Endothelial cell of umbilical vein (primary cell): ENCODE results near the gene PPP1R7. TPM values are rescaled to one million over a fixed set of nuclear protein-coding genes. Genes with fewer than 3 reads are reported as not detected.

ENCODE experiments used
- BruUV-seq: library from RNA; stranded (reverse); fragments of 400-500 nt; replicated peaks from 2 replicates; lab custom pipeline; 2021; lab: Mats Ljungman, UMichigan
- CTCF ChIA-PET: fragments of 300-600, 350-600 bp; sonication (Branson Sonifier 250); formaldehyde crosslinking; loops from one replicate; lab custom pipeline; 2021; ENCODE audit warnings: antibody characterized with exemption, inconsistent platforms; lab: Charles Lee
- POLR2A ChIA-PET: fragments of 300-600, 350-600 bp; sonication (Branson Sonifier 250); formaldehyde crosslinking; loops from one replicate; lab custom pipeline; 2021; ENCODE audit warnings: antibody characterized with exemption, inconsistent platforms; lab: Charles Lee
- DNase-seq: peaks from one replicate; pipeline ENCODE4 v3.0.0-alpha.2; 2011; ENCODE audit warnings: low read depth, low spot score
- FAIRE-seq: peaks from 2 replicates; lab custom pipeline; 2011; peaks lifted over from hg19 to GRCh38; lab: Jason Lieb, UNC
- H2AFZ ChIP-seq: 2 replicates; pipeline ENCODE4 v1.6.0; 2012; ENCODE audit warnings: low read depth, low read length, control low read depth, inconsistent platforms
- H3K27ac ChIP-seq: 2 replicates; pipeline ENCODE4 v1.5.1; 2011; ENCODE audit warnings: low read depth, mild to moderate bottlenecking, control low read depth, low read length, moderate library complexity; ENCODE audit not compliant: insufficient read depth
- H3K27me3 ChIP-seq, 2 experiments: 2 replicates each; pipeline versions ENCODE4 v1.6.0 to v1.6.1; 2011; ENCODE audit warnings: low read length in 2 of 2, mixed read lengths in 1 of 2; ENCODE audit not compliant: control insufficient read depth in 2 of 2, insufficient read depth in 2 of 2
- H3K36me3 ChIP-seq, 2 experiments: 2 replicates in 1 of 2; 3 replicates in 1 of 2; pipeline ENCODE4 v1.5.1; 2011; ENCODE audit warnings: low read length in 2 of 2, mild to moderate bottlenecking in 1 of 2, moderate library complexity in 1 of 2; ENCODE audit not compliant: control insufficient read depth in 2 of 2, insufficient read depth in 2 of 2; ENCODE audit errors: extremely low read depth in 1 of 2
- H3K4me1 ChIP-seq: 3 replicates; pipeline ENCODE4 v1.5.1; 2011; ENCODE audit warnings: mild to moderate bottlenecking, low read length; ENCODE audit not compliant: control insufficient read depth, insufficient read depth; ENCODE audit errors: extremely low read depth
- H3K4me2 ChIP-seq: 2 replicates; pipeline ENCODE4 v1.6.1; 2011; ENCODE audit warnings: low read length, control low read depth, mixed read lengths; ENCODE audit not compliant: insufficient read depth
- H3K4me3 ChIP-seq, 3 experiments: fragments of 200-600 bp in 1 of 3; sonication (generic), shearing (Covaris generic) in 1 of 3; replicated peaks in 1 of 3; 2 replicates each; pipeline ENCODE4 v1.5.1; 2011 to 2016; ENCODE audit warnings: control low read depth in 3 of 3, low read length in 3 of 3, mild to moderate bottlenecking in 2 of 3, inconsistent platforms in 1 of 3, low read depth in 1 of 3, moderate library complexity in 1 of 3; ENCODE audit not compliant: insufficient read depth in 1 of 3
- H3K79me2 ChIP-seq: 2 replicates; pipeline ENCODE4 v1.6.0; 2012; ENCODE audit warnings: low read length, inconsistent platforms; ENCODE audit not compliant: control insufficient read depth, insufficient read depth
- H3K9ac ChIP-seq: replicated peaks from 2 replicates; pipeline ENCODE3; 2011; ENCODE audit warnings: low read length, control low read depth; ENCODE audit not compliant: insufficient read depth; ENCODE audit errors: extremely low read depth
- H3K9me1 ChIP-seq: replicated peaks from 3 replicates; pipeline ENCODE4 v1.6.0; 2011; ENCODE audit warnings: mild to moderate bottlenecking, low read length; ENCODE audit not compliant: control insufficient read depth, insufficient read depth; ENCODE audit errors: extremely low read depth
- H3K9me3 ChIP-seq: replicated peaks from 2 replicates; pipeline ENCODE4 v1.5.1; 2012; ENCODE audit warnings: low read length, inconsistent platforms; ENCODE audit not compliant: control insufficient read depth, insufficient read depth
- H4K20me1 ChIP-seq: replicated peaks from 2 replicates; pipeline ENCODE3; 2011; ENCODE audit warnings: mild to moderate bottlenecking, low read length; ENCODE audit not compliant: control insufficient read depth, insufficient read depth; ENCODE audit errors: extremely low read depth
- EZH2 ChIP-seq: IDR thresholded peaks from 2 replicates; pipeline ENCODE4 v1.6.1; 2012; ENCODE audit warnings: borderline replicate concordance, low read depth, mild to moderate bottlenecking, moderate library complexity, low read length, inconsistent platforms; ENCODE audit not compliant: severe bottlenecking
- FOS ChIP-seq: IDR thresholded peaks from 2 replicates; pipeline ENCODE4 v1.6.1; 2011; ENCODE audit warnings: mild to moderate bottlenecking, low read length, moderate library complexity, borderline replicate concordance; ENCODE audit not compliant: insufficient read depth
- GATA2 ChIP-seq: IDR thresholded peaks from 2 replicates; pipeline ENCODE4 v1.7.0; 2011; ENCODE audit warnings: low read depth, mild to moderate bottlenecking, moderate library complexity, mixed read lengths, low read length; ENCODE audit not compliant: insufficient read length, insufficient read depth
- JUN ChIP-seq: IDR thresholded peaks from 2 replicates; pipeline ENCODE4 v1.6.1; 2011; ENCODE audit warnings: borderline replicate concordance, low read depth; ENCODE audit not compliant: insufficient read length, insufficient read depth
- MYC ChIP-seq: IDR thresholded peaks from one replicate; pipeline ENCODE4 v1.6.1; 2011; ENCODE audit warnings: mild to moderate bottlenecking, low read depth, low read length
- POLR2A ChIP-seq: IDR thresholded peaks from 2 replicates; pipeline ENCODE4 v1.6.1; 2012; ENCODE audit warnings: low read depth, mild to moderate bottlenecking, control low read depth, low read length
- POLR2AphosphoS5 ChIP-seq: IDR thresholded peaks from 2 replicates; pipeline ENCODE4 v1.6.1; 2012; ENCODE audit warnings: low read depth, mild to moderate bottlenecking, control low read depth, low read length, moderate library complexity; ENCODE audit not compliant: insufficient read depth
- dilution Hi-C: fragments of 300-500 bp; cut with MboI; formaldehyde crosslinking; loops from one replicate; pipeline ENCODE4 v1.15.0; 2019; ENCODE audit warnings: low sequenced_read_pairs; ENCODE audit not compliant: extremely low pct_ligation_motif_present
- intact Hi-C: fragments of 100-400 bp; cut with micrococcal nuclease; formaldehyde crosslinking; loops from one replicate; pipeline ENCODE4 v1.10.0; 2022
- polyA plus RNA-seq, 4 experiments: library from polyadenylated mRNA; depleted of rRNA in 3 of 4; stranded (reverse) in 3 of 4; unstranded in 1 of 4; fragments of >200 nt; gene quantifications; 2 replicates each; pipeline versions ENCODE4 v1.2.1 to v1.2.3, GENCODE V29; 2011 to 2012; ENCODE audit warnings: missing spikeins in 1 of 4
- total RNA-seq: library from RNA; stranded (reverse); gene quantifications from 2 replicates; pipeline ENCODE4 v1.2.3, GENCODE V29; 2021
- TF ChIP-seq, protein P1 (sequence below): IDR thresholded peaks from 2 replicates; pipeline ENCODE4 v1.6.1; 2011; ENCODE audit not compliant: insufficient read depth, insufficient read length
- TF ChIP-seq, protein P2 (sequence below), 2 donors: IDR thresholded peaks; 1 replicate in 1 of 2; 2 replicates in 1 of 2; pipeline ENCODE4 v1.5.1; 2011; ENCODE audit warnings: low read length in 2 of 2, mild to moderate bottlenecking in 2 of 2, moderate library complexity in 2 of 2, control low read depth in 1 of 2, inconsistent platforms in 1 of 2, low read depth in 1 of 2; ENCODE audit not compliant: insufficient read depth in 1 of 2; ENCODE audit errors: extremely low read depth in 1 of 2

PPP1R7 gene
- total and polyA plus RNA-seq, 2 donors (not counting 3 experiments of a cell fraction or from before 2014, with no cell fraction given) = 30.3 to 60.8 TPM

DNA sequence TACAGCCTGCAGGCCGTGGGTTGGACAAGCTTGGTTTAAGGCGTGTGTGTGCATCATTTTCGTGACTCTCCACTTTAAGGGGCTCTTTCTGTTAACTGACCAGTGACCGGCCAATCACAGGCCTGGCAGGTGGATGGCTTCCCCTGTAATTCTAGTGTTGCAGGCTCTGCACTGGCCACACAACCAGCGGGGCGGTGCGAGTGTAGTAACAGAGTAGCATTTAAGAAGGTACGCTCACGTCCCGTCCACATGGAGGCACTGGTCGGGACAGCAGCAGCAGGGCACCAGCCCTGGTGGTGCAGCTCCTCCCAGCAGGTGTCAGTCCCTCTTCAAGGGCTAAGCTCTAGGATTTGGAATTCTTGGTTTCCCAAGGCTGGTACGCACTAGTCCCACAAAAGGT is 30.2 kb downstream of the PPP1R7 start:
- Histone ChIP-seq H3K27me3 (no peaks in the 10 kb centered on the region), H3K9me3 (no peaks in the 10 kb centered on the region), H3K9me1 (no peaks in the 10 kb centered on the region), H3K4me1 (no peaks in the 10 kb centered on the region), H3K27ac (no peak overlapping the region), H2AFZ (no peak overlapping the region), H3K4me3 (no peak overlapping the region), H3K79me2 (no peaks in the 10 kb centered on the region), H3K9ac (no peak overlapping the region), H3K4me2 (no peak overlapping the region), H3K36me3 (peaks cover 4 to 7% of the 10 kb centered on the region in 2 experiments), H4K20me1 (no peaks in the 10 kb centered on the region)
- DNase-seq (no peak), FAIRE-seq (no peak)
- dilution Hi-C loops = no loop called here
- POLR2A ChIA-PET = interaction anchor here (0.6 to 0.7 kb wide), 2 partner anchors 50 to 215 kb away, joined by 3 to 6 read pairs; no protein-coding TSS in a partner anchor
- CTCF ChIA-PET = interaction anchor here (0.6 kb wide), 1 partner anchor 80 kb away, joined by 3 read pairs; no protein-coding TSS in a partner anchor
- intact Hi-C loops = no loop called here
- TF ChIP-seq FOS = no peak
- TF ChIP-seq POLR2AphosphoS5 = no peak
- TF ChIP-seq, protein P1, sequence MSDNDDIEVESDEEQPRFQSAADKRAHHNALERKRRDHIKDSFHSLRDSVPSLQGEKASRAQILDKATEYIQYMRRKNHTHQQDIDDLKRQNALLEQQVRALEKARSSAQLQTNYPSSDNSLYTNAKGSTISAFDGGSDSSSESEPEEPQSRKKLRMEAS = no peak
- no peak for TF ChIP-seq POLR2A
- no peak for TF ChIP-seq EZH2
- no peak for TF ChIP-seq GATA2
- no peak for TF ChIP-seq MYC
- no peak for TF ChIP-seq JUN
- TF ChIP-seq, protein P2, sequence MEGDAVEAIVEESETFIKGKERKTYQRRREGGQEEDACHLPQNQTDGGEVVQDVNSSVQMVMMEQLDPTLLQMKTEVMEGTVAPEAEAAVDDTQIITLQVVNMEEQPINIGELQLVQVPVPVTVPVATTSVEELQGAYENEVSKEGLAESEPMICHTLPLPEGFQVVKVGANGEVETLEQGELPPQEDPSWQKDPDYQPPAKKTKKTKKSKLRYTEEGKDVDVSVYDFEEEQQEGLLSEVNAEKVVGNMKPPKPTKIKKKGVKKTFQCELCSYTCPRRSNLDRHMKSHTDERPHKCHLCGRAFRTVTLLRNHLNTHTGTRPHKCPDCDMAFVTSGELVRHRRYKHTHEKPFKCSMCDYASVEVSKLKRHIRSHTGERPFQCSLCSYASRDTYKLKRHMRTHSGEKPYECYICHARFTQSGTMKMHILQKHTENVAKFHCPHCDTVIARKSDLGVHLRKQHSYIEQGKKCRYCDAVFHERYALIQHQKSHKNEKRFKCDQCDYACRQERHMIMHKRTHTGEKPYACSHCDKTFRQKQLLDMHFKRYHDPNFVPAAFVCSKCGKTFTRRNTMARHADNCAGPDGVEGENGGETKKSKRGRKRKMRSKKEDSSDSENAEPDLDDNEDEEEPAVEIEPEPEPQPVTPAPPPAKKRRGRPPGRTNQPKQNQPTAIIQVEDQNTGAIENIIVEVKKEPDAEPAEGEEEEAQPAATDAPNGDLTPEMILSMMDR (IDR thresholded peaks at IDR 0.05; ENCODE audit: extremely low read depth in 1 of 2, insufficient read depth in 1 of 2, low read depth in 1 of 2, low read length in 2 of 2) = no peak
- no TSS peak for BruUV-seq
